Measurements from ENCODE around the gene E2F7.
"Not testable (repeated sequence)": the region's sequence is repeated elsewhere in the genome, so short reads cannot be mapped to it uniquely, and the experiment has no call there.

The E2F7 gene

GRCh38 chr12:77104286-77104685 is 38.9 kb upstream of the E2F7 start:
- no peak for TF ChIP-seq CTCF (IDR thresholded peaks at IDR 0.05)
- no peak overlapping the region for H3K4me3 Mint-ChIP-seq
- no peaks in the 10 kb centered on the region for H3K9me3 Mint-ChIP-seq
- no peaks in the 10 kb centered on the region for H3K4me1 Mint-ChIP-seq
- no peaks in the 10 kb centered on the region for H3K27me3 Mint-ChIP-seq (ENCODE audit: low read depth, poor library complexity)
- H3K27ac Mint-ChIP-seq = no peak overlapping the region
- H3K36me3 Mint-ChIP-seq (ENCODE audit: low read depth) = no peaks in the 10 kb centered on the region
- no peak for DNase-seq

- Mint-ChIP-seq H3K27ac (no peak overlapping the region), H3K4me1 (no peaks in the 10 kb centered on the region), H3K4me3 (no peak overlapping the region), H3K27me3 (ENCODE audit: low read depth, poor library complexity) (no peaks in the 10 kb centered on the region), H3K9me3 (no peaks in the 10 kb centered on the region), H3K36me3 (ENCODE audit: low read depth) (no peaks in the 10 kb centered on the region)
- no peak for TF ChIP-seq CTCF (IDR thresholded peaks at IDR 0.05)
- no peak for DNase-seq
Measured at GRCh38 chr12:77102691-77103090, 37.3 kb upstream of the E2F7 start.

- H3K9me3 Mint-ChIP-seq = no peaks in the 10 kb centered on the region
- no peaks in the 10 kb centered on the region for H3K36me3 Mint-ChIP-seq (ENCODE audit: low read depth)
- DNase-seq = no peak
- TF ChIP-seq CTCF (IDR thresholded peaks at IDR 0.05) = no peak
- H3K4me3 Mint-ChIP-seq = no peak overlapping the region
- H3K27me3 Mint-ChIP-seq (ENCODE audit: low read depth, poor library complexity) = no peaks in the 10 kb centered on the region
- H3K27ac Mint-ChIP-seq = no peak overlapping the region
- H3K4me1 Mint-ChIP-seq = no peaks in the 10 kb centered on the region
Measured at GRCh38 chr12:77102123-77102522, 36.8 kb upstream of the E2F7 start.

GRCh38 chr12:77099799-77100198 is 34.4 kb upstream of the E2F7 start:
- no peaks in the 10 kb centered on the region for H3K27me3 Mint-ChIP-seq (ENCODE audit: low read depth, poor library complexity)
- TF ChIP-seq CTCF (IDR thresholded peaks at IDR 0.05) = no peak
- no peak for DNase-seq

GRCh38 chr12:77097846-77098245 is 32.5 kb upstream of the E2F7 start:
- H3K27ac Mint-ChIP-seq = no peak overlapping the region
- no peaks in the 10 kb centered on the region for H3K4me1 Mint-ChIP-seq
- H3K9me3 Mint-ChIP-seq = peaks cover 6% of the 10 kb centered on the region
- DNase-seq = no peak
- peaks cover 3% of the 10 kb centered on the region for H3K27me3 Mint-ChIP-seq (ENCODE audit: low read depth, poor library complexity)
- H3K36me3 Mint-ChIP-seq (ENCODE audit: low read depth) = no peaks in the 10 kb centered on the region
- TF ChIP-seq CTCF (IDR thresholded peaks at IDR 0.05) = no peak
- no peak overlapping the region for H3K4me3 Mint-ChIP-seq

More at GRCh38 chr12:77099799-77100198, 34.4 kb upstream of the E2F7 start:
- Mint-ChIP-seq H3K4me3 (no peak overlapping the region), H3K9me3 (peaks cover 4% of the 10 kb centered on the region), H3K27ac (no peak overlapping the region), H3K4me1 (no peaks in the 10 kb centered on the region), H3K36me3 (ENCODE audit: low read depth) (no peaks in the 10 kb centered on the region)

- H3K9me3 Mint-ChIP-seq, H3K4me3 Mint-ChIP-seq, H3K4me1 Mint-ChIP-seq: not testable (repeated sequence)
Measured at GRCh38 chr12:77092227-77092626, 26.9 kb upstream of the E2F7 start.

More at GRCh38 chr12:77092227-77092626, 26.9 kb upstream of the E2F7 start:
- H3K27ac Mint-ChIP-seq; H3K27me3 Mint-ChIP-seq (ENCODE audit: low read depth, poor library complexity); H3K36me3 Mint-ChIP-seq (ENCODE audit: low read depth); DNase-seq: not testable (repeated sequence)

Measured in nephron progenitor cell (in vitro differentiated cells).